ENCODE data around the gene TRIM46.

DNA sequence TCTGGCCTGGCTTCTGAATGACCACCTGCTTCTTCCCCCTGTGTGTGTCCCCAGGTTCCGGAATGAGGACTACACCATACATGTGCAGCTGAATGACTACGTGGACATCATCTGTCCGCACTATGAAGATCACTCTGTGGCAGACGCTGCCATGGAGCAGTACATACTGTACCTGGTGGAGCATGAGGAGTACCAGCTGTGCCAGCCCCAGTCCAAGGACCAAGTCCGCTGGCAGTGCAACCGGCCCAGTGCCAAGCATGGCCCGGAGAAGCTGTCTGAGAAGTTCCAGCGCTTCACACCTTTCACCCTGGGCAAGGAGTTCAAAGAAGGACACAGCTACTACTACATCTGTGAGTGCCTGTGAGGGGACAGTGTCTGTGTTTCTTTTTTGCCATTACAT lies 42.4 kb upstream of the TRIM46 start:
- TF ChIP-seq, protein P1, sequence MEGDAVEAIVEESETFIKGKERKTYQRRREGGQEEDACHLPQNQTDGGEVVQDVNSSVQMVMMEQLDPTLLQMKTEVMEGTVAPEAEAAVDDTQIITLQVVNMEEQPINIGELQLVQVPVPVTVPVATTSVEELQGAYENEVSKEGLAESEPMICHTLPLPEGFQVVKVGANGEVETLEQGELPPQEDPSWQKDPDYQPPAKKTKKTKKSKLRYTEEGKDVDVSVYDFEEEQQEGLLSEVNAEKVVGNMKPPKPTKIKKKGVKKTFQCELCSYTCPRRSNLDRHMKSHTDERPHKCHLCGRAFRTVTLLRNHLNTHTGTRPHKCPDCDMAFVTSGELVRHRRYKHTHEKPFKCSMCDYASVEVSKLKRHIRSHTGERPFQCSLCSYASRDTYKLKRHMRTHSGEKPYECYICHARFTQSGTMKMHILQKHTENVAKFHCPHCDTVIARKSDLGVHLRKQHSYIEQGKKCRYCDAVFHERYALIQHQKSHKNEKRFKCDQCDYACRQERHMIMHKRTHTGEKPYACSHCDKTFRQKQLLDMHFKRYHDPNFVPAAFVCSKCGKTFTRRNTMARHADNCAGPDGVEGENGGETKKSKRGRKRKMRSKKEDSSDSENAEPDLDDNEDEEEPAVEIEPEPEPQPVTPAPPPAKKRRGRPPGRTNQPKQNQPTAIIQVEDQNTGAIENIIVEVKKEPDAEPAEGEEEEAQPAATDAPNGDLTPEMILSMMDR (conservative IDR thresholded peaks at IDR 0.05; ENCODE audit: low read depth in 2 of 2), result no peak
- no peak for TF ChIP-seq CREB1 (CRISPR knock-in tag; IDR thresholded peaks at IDR 0.05; ENCODE audit: low read depth)
- TF ChIP-seq STAT1 (IDR thresholded peaks at IDR 0.05; ENCODE audit: unreplicated experiment), result no peak
- TF ChIP-seq, protein P2, sequence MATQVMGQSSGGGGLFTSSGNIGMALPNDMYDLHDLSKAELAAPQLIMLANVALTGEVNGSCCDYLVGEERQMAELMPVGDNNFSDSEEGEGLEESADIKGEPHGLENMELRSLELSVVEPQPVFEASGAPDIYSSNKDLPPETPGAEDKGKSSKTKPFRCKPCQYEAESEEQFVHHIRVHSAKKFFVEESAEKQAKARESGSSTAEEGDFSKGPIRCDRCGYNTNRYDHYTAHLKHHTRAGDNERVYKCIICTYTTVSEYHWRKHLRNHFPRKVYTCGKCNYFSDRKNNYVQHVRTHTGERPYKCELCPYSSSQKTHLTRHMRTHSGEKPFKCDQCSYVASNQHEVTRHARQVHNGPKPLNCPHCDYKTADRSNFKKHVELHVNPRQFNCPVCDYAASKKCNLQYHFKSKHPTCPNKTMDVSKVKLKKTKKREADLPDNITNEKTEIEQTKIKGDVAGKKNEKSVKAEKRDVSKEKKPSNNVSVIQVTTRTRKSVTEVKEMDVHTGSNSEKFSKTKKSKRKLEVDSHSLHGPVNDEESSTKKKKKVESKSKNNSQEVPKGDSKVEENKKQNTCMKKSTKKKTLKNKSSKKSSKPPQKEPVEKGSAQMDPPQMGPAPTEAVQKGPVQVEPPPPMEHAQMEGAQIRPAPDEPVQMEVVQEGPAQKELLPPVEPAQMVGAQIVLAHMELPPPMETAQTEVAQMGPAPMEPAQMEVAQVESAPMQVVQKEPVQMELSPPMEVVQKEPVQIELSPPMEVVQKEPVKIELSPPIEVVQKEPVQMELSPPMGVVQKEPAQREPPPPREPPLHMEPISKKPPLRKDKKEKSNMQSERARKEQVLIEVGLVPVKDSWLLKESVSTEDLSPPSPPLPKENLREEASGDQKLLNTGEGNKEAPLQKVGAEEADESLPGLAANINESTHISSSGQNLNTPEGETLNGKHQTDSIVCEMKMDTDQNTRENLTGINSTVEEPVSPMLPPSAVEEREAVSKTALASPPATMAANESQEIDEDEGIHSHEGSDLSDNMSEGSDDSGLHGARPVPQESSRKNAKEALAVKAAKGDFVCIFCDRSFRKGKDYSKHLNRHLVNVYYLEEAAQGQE (IDR thresholded peaks at IDR 0.05; ENCODE audit: unreplicated experiment), result no peak
- no peak for TF ChIP-seq POLR2AphosphoS5 (IDR thresholded peaks at IDR 0.05; ENCODE audit: low read depth)
- no peak for TF ChIP-seq EZH2phosphoT487 (IDR thresholded peaks at IDR 0.05; ENCODE audit: unreplicated experiment)
- TF ChIP-seq, protein P3, sequence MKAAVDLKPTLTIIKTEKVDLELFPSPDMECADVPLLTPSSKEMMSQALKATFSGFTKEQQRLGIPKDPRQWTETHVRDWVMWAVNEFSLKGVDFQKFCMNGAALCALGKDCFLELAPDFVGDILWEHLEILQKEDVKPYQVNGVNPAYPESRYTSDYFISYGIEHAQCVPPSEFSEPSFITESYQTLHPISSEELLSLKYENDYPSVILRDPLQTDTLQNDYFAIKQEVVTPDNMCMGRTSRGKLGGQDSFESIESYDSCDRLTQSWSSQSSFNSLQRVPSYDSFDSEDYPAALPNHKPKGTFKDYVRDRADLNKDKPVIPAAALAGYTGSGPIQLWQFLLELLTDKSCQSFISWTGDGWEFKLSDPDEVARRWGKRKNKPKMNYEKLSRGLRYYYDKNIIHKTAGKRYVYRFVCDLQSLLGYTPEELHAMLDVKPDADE (IDR thresholded peaks at IDR 0.05), result no peak
- TF ChIP-seq EZH2 (IDR thresholded peaks at IDR 0.05; ENCODE audit: low read depth, unreplicated experiment), result no peak
- no peak for TF ChIP-seq ZNF331 (CRISPR knock-in tag; IDR thresholded peaks at IDR 0.05; ENCODE audit: low read depth)

All from GM23338 (cell line).